ENCODE data around the gene FN1.

Gene FN1

DNA sequence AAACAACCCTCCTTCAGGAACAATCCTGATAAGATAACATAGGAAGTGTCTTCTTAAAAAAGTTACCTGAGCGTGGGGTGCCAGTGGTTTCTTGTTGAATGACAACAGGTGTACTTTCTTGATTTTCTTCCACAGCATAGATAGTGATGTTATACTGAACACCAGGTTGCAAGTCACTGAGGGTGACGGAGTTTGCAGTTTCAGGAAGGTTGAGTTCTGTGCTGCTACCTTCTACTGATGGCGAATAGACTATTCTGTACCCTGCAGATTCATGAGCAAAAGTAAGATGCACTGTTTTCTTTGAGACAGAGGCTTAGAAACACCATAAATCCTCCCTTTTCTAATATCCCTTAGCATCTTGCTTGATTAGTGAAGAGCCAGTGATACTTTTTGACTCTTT lies 28.8 kb downstream of the FN1 start:
- no peak for ATAC-seq
- DNase-seq, result no peak

GRCh38 chr2:215405722-215406581 lies 29.9 kb downstream of the FN1 start:
- DNase-seq (no peak), ATAC-seq (no peak)

GRCh38 chr2:215404348-215405012 lies 31.4 kb downstream of the FN1 start:
- DNase-seq, result no peak

GRCh38 chr2:215403441-215404347 lies 32.2 kb downstream of the FN1 start:
- ATAC-seq, result no peak
- no peak for DNase-seq

More at GRCh38 chr2:215404348-215405012, 31.4 kb downstream of the FN1 start:
- ATAC-seq, result no peak

DNA sequence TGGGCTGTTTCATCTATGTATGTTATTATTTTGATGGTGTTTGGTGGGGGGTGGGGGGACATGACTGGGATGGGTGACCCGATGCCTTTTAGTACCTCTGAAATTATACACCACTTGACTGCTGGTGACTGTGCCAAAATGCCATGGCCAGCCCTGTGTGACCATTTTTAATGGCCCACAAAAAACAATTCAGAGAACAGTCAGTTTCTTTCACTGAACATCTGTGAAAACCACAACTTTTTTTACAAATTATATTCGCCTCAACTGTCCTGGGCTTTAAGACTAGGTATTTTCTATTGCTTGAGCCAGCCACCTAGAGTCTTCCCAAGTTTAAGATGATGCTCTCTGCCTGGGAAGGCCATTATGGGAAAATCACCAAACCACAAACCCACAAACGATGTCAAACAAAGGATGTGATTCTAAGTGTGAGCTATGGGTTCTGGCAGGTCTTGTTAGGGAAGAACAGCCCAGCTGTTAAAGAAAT lies 33.9 kb downstream of the FN1 start:
- DNase-seq (no peak), ATAC-seq (no peak)

DNA sequence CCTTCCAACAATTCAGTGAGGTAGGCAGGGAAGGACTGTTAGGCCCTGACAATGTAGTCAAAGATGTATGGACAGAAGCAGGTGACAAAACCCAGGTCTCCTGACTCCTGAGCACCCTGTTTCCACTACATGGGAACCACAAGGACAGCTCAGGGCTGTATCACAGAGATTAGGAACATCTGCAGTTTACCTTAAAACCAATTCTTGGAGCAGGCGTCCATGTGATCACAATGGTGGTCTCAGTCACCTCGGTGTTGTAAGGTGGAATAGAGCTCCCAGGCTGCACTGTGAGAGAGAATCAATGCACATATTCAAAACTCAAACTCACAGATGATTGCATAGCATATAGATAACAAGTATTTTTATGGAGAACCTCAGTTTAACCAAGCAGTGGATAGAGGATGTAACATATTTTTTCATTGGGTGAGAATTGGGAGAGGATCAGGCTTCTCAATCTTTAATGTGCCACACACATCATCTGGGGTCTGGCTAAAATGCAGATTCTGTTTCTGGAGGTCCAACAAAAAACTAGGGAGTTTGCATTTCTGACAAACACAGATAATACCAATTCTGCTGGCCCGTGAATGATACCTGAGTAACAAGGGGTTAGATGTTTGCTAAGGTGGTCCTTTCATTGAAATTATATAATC lies 36.7 kb downstream of the FN1 start:
- DNase-seq (no peak), ATAC-seq (no peak)

- ATAC-seq, result no peak
- no peak for DNase-seq
These were observed 38.1 kb downstream of the FN1 start for GRCh38 chr2:215397632-215398341.

DNA sequence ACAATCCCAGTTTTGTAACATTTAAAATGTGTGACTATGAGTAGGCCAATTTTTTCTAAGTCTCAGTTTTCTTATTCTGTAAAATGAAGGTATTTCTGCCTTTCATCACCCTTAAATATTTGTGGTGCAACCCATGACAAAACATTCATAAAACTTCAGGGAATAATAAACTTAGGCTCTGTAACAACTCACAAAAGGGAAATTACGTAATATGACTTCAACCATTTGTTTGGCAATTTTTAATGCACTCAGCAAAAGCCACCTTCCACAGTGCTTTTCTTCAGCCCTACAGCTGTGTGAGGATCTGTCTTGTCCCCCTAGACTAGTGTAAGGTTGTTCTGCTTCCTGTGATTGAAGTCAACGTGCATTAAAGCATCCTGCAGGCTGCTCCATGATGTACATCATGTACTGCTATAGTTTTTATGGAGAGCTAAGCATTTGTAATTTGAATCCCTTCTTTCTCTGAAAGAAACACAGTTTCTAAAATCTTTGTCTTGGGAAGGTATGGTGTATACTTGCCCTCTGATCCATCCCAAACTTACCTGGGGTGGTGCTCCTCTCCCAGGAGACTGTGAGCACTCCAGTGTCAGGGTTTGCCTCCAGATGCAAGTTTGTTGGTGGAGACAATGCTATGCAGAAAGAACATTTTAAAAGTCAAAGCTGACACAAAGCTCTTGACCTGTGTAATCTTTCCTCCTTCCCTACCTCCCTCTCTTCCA lies 39.1 kb downstream of the FN1 start:
- ATAC-seq, result no peak
- DNase-seq, result no peak

DNA sequence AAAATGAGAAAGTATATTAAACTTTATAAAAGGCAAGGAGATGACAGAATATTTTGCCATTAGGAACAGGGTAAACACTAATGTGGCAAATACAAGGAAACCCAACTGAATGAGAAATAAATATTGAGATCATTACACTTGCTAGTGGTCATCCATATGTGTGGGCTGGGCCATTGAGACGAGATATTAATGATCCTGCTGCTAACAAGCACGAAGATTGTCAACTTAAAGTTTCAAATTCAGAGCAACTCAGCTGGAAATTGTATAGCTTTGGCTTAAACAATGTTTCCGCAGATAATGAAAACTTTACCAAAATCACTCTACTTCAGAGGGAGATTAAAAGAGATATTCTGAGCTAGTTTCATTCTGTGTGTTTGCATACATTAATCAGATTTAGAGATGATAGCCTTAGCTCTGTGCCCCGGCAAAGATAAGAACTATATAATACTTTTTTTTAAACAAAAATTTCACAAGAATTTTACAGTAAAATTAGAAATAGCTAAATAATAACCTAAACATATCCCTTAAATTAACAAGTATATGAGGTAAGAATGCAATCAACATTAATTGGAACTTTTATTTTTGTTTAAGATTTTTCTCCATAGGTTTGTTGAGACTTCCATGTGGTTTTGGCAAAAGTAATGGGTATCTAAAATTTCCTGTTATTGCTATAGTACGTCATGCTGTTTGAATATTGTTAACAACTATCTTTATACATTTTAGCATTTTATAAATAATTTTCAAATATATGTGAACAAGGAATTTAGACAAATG lies 40.0 kb downstream of the FN1 start:
- ATAC-seq (no peak), DNase-seq (no peak)

- DNase-seq (no peak), ATAC-seq (no peak)
These were observed 41.6 kb downstream of the FN1 start for GRCh38 chr2:215394102-215394805.

GRCh38 chr2:215392687-215393270 lies 43.1 kb downstream of the FN1 start:
- ATAC-seq (no peak), DNase-seq (no peak)

DNA sequence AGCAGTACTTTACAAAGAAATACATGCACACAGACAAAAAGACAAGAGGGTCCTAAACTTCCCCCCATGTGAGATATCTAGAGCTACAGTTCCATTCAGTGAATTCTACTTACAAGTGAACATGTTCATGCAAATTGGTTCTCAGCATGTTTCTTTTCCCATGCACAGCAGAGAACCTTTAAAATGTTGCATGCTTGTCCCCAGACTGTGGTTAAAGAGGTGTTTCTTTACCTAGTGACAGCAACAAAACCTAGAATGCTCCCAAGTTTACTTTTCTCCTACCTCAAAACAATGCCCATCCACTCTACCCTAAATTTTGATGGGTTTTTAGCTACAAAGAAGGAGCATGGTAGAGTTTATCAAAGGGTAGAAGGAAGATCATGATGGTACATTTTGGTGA lies 43.7 kb downstream of the FN1 start:
- ATAC-seq (no peak), DNase-seq (no peak)

GRCh38 chr2:215391531-215391930 lies 44.3 kb downstream of the FN1 start:
- DNase-seq, result no peak
- ATAC-seq, result no peak

GRCh38 chr2:215390550-215390913 lies 45.3 kb downstream of the FN1 start:
- ATAC-seq, result no peak
- DNase-seq, result no peak

GRCh38 chr2:215388002-215388728 lies 47.7 kb downstream of the FN1 start:
- ATAC-seq, result no peak
- DNase-seq, result no peak

GRCh38 chr2:215386566-215386965 lies 49.3 kb downstream of the FN1 start:
- ATAC-seq, result no peak
- DNase-seq, result no peak

DNA sequence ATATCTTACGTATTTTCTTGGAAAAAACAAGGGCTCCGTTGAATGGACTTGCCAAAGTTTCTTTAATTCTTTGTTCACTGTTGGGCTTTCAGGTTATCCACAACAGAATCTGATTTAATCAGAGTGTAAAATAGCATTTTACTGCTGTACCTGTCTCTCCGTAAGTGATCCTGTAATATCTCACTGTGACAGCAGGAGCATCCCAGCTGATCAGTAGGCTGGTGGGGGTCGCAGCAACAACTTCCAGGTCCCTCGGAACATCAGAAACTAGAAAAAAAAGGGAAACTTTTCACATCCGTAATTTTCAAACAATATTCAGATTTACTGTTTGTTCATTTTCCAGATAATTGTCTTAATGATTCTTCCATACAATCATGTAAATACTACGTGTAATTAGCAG lies 51.2 kb downstream of the FN1 start:
- ATAC-seq (no peak), DNase-seq (no peak)

DNA sequence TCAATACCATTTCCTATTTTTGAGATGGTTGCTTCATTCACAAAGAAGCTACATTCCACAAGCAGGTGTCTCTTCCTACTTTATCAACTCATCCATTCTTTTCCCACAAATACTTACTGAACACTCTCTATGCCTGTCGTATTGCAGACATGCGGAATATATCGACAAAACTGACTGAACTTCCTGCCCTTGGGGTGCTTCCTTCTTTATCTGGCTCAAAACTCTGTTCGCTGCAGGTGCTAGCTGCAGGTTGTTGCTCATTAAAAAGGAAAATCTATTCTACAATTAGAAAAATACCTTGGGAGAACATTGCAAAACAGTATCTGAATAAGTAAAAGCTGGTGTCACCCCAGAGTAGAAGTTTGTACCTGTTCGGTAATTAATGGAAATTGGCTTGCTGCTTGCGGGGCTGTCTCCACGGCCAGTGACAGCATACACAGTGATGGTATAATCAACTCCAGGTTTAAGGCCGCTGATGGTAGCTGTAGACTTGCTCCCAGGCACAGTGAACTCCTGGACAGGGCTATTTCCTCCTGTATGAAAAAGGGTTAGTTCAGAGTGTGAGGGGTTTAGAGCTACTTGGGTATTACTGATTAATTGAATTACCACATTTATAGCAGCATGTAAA lies 52.1 kb downstream of the FN1 start:
- ATAC-seq (no peak), DNase-seq (no peak)
